ENCODE results near the gene ZSWIM5. TPM values are rescaled to one million over a fixed set of nuclear protein-coding genes. Genes with fewer than 3 reads are reported as not detected.
"Not testable (repeated sequence)": the region's sequence is repeated elsewhere in the genome, so short reads cannot be mapped to it uniquely, and the experiment has no call there.

The ZSWIM5 gene
- total RNA-seq, 1 donor from 2014 or later: 23.6 TPM

GRCh38 chr1:45123358-45123757 is 83.0 kb downstream of the ZSWIM5 start:
- no peak for DNase-seq
- TF ChIP-seq CTCF (IDR thresholded peaks at IDR 0.05; ENCODE audit: partially characterized antibody, unreplicated experiment): no peak
- H3K9me3 Mint-ChIP-seq (ENCODE audit: unreplicated experiment): no peaks in the 10 kb centered on the region
- H3K27ac Mint-ChIP-seq (ENCODE audit: unreplicated experiment): no peak overlapping the region
- peaks cover 3% of the 10 kb centered on the region for H3K27me3 Mint-ChIP-seq (ENCODE audit: unreplicated experiment)
- peaks cover 4% of the 10 kb centered on the region for H3K36me3 Mint-ChIP-seq (ENCODE audit: unreplicated experiment)
- no peaks in the 10 kb centered on the region for H3K4me1 Mint-ChIP-seq (ENCODE audit: low read depth, unreplicated experiment)
- no peak overlapping the region for H3K4me3 Mint-ChIP-seq (ENCODE audit: unreplicated experiment)

GRCh38 chr1:45122724-45123123 is 83.7 kb downstream of the ZSWIM5 start:
- no peaks in the 10 kb centered on the region for H3K9me3 Mint-ChIP-seq (ENCODE audit: unreplicated experiment)
- peaks cover 4% of the 10 kb centered on the region for H3K36me3 Mint-ChIP-seq (ENCODE audit: unreplicated experiment)
- H3K4me3 Mint-ChIP-seq (ENCODE audit: unreplicated experiment): no peak overlapping the region
- DNase-seq: no peak
- peaks cover 3% of the 10 kb centered on the region for H3K27me3 Mint-ChIP-seq (ENCODE audit: unreplicated experiment)
- no peak for TF ChIP-seq CTCF (IDR thresholded peaks at IDR 0.05; ENCODE audit: partially characterized antibody, unreplicated experiment)
- no peaks in the 10 kb centered on the region for H3K4me1 Mint-ChIP-seq (ENCODE audit: low read depth, unreplicated experiment)
- H3K27ac Mint-ChIP-seq (ENCODE audit: unreplicated experiment): no peak overlapping the region

GRCh38 chr1:45117766-45118165 is 88.6 kb downstream of the ZSWIM5 start:
- Mint-ChIP-seq H3K9me3 (ENCODE audit: unreplicated experiment) (peaks cover 10% of the 10 kb centered on the region), H3K27ac (ENCODE audit: unreplicated experiment) (no peak overlapping the region), H3K36me3 (ENCODE audit: unreplicated experiment) (peaks cover 9% of the 10 kb centered on the region), H3K4me1 (ENCODE audit: low read depth, unreplicated experiment) (peaks cover 8% of the 10 kb centered on the region), H3K4me3 (ENCODE audit: unreplicated experiment) (no peak overlapping the region), H3K27me3 (ENCODE audit: unreplicated experiment) (peaks cover 7% of the 10 kb centered on the region)
- no peak for DNase-seq
- no peak for TF ChIP-seq CTCF (IDR thresholded peaks at IDR 0.05; ENCODE audit: partially characterized antibody, unreplicated experiment)

GRCh38 chr1:45116820-45117219 is 89.6 kb downstream of the ZSWIM5 start:
- H3K36me3 Mint-ChIP-seq (ENCODE audit: unreplicated experiment): peaks cover 17% of the 10 kb centered on the region
- H3K4me1 Mint-ChIP-seq (ENCODE audit: low read depth, unreplicated experiment): peaks cover 8% of the 10 kb centered on the region
- DNase-seq: no peak
- no peak overlapping the region for H3K27ac Mint-ChIP-seq (ENCODE audit: unreplicated experiment)
- H3K4me3 Mint-ChIP-seq (ENCODE audit: unreplicated experiment): no peak overlapping the region
- H3K9me3 Mint-ChIP-seq (ENCODE audit: unreplicated experiment): peaks cover 10% of the 10 kb centered on the region
- no peak for TF ChIP-seq CTCF (IDR thresholded peaks at IDR 0.05; ENCODE audit: partially characterized antibody, unreplicated experiment)
- H3K27me3 Mint-ChIP-seq (ENCODE audit: unreplicated experiment): peaks cover 7% of the 10 kb centered on the region

- Mint-ChIP-seq H3K27ac (ENCODE audit: unreplicated experiment) (no peak overlapping the region), H3K27me3 (ENCODE audit: unreplicated experiment) (peaks cover 7% of the 10 kb centered on the region), H3K36me3 (ENCODE audit: unreplicated experiment) (peaks cover 18% of the 10 kb centered on the region), H3K4me3 (ENCODE audit: unreplicated experiment) (no peak overlapping the region), H3K9me3 (ENCODE audit: unreplicated experiment) (peaks cover 10% of the 10 kb centered on the region), H3K4me1 (ENCODE audit: low read depth, unreplicated experiment) (peaks cover 8% of the 10 kb centered on the region)
- TF ChIP-seq CTCF (IDR thresholded peaks at IDR 0.05; ENCODE audit: partially characterized antibody, unreplicated experiment): no peak
- no peak for DNase-seq
Observed at GRCh38 chr1:45116340-45116739, 90.1 kb downstream of the ZSWIM5 start.

- DNase-seq; H3K9me3 Mint-ChIP-seq (ENCODE audit: unreplicated experiment); H3K27me3 Mint-ChIP-seq (ENCODE audit: unreplicated experiment); H3K4me1 Mint-ChIP-seq (ENCODE audit: low read depth, unreplicated experiment); H3K27ac Mint-ChIP-seq (ENCODE audit: unreplicated experiment); H3K4me3 Mint-ChIP-seq (ENCODE audit: unreplicated experiment): not testable (repeated sequence)
- peaks cover 16% of the 10 kb centered on the region for H3K36me3 Mint-ChIP-seq (ENCODE audit: unreplicated experiment)
Observed at GRCh38 chr1:45115198-45115597, 91.2 kb downstream of the ZSWIM5 start.

Measured in glutamatergic neuron (in vitro differentiated cells).